Thyroid gland (tissue), 4 donors: Measurements from ENCODE around the gene PLAC9.

Experiments used
- POLR2A ChIP-seq, 2 donors: fragments of 450-650 bp; IDR thresholded peaks; one replicate each; pipeline ENCODE4 v1.6.1; 2017; ENCODE audit warnings: antibody characterized with exemption in 2 of 2, mild to moderate bottlenecking in 2 of 2, moderate library complexity in 1 of 2
- TF ChIP-seq, protein P1 (sequence below), 6 experiments: fragments of 200-600 bp in 3 of 6; fragments of 450-650 bp in 3 of 6; sonication (generic) in 3 of 6; IDR thresholded peaks; one replicate each; pipeline ENCODE4 v1.5.1; 2016 to 2019; ENCODE audit warnings: antibody characterized with exemption in 6 of 6, mild to moderate bottlenecking in 2 of 6, inconsistent platforms in 1 of 6, moderate library complexity in 1 of 6

DNA sequence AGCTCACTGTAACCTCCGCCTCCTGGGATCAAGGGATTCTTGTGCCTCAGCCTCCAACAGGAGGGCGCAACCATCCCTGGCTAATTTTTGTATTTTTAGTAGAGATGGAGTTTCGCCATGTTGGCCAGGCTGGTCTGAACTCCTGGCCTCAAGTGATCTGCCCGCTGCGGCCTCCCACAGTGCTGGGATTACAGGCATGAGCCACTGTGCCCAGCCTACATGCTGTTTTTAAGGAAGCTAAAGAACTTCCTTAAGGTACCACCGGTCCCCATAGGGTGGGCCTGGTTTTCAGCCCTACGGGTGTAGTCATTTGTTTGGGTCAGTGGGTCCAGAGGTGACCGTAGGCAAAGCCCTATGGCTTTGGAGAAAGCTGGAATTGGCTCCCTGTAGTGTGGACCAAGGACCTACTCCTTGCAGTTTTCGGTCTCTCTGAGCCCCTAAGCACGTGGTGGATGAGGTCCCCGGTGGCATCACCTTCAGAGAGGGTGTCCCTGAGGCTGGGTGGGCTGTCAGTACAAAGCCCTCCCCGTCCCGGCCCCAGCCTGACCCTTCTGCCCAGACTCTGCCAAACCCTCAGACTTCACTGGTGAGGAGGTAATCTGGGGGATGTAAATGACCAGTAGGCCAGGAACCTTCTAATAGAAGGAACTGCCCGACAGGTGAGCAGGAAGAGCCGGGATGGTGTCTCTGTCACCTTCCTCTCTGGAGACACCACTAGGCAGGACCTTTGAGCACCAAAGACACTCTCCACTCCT is 42.3 kb downstream of the PLAC9 start:
- no peak for TF ChIP-seq POLR2A (IDR thresholded peaks at IDR 0.05)
- TF ChIP-seq, protein P1, sequence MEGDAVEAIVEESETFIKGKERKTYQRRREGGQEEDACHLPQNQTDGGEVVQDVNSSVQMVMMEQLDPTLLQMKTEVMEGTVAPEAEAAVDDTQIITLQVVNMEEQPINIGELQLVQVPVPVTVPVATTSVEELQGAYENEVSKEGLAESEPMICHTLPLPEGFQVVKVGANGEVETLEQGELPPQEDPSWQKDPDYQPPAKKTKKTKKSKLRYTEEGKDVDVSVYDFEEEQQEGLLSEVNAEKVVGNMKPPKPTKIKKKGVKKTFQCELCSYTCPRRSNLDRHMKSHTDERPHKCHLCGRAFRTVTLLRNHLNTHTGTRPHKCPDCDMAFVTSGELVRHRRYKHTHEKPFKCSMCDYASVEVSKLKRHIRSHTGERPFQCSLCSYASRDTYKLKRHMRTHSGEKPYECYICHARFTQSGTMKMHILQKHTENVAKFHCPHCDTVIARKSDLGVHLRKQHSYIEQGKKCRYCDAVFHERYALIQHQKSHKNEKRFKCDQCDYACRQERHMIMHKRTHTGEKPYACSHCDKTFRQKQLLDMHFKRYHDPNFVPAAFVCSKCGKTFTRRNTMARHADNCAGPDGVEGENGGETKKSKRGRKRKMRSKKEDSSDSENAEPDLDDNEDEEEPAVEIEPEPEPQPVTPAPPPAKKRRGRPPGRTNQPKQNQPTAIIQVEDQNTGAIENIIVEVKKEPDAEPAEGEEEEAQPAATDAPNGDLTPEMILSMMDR (IDR thresholded peaks at IDR 0.05), result no peak
